C4-2B (cell line): Measurements from ENCODE around the gene SYT9.

Experiments used
- CTCF ChIP-seq: fragments of 450-650 bp; conservative IDR thresholded peaks from 2 replicates; pipeline ENCODE4 v1.5.1; 2017; ENCODE audit warnings: mild to moderate bottlenecking
- ZFX ChIP-seq: fragments of 450-650 bp; IDR thresholded peaks from 2 replicates; pipeline ENCODE4 v1.6.1; 2017

- TF ChIP-seq ZFX (no peak), CTCF (no peak)
These were observed 250.2 kb downstream of the SYT9 start for GRCh38 chr11:7501894-7502293.
